Measurements from ENCODE around the gene GAREM1. TPM values are rescaled to one million over a fixed set of nuclear protein-coding genes. Genes with fewer than 3 reads are reported as not detected.
A peak's percentile ranks its signal among the peaks of the same experiment; 100 is the strongest.

Gene GAREM1
- total RNA-seq, 2 experiments from 2014 or later = 0.18 TPM; not detected in 1

DNA sequence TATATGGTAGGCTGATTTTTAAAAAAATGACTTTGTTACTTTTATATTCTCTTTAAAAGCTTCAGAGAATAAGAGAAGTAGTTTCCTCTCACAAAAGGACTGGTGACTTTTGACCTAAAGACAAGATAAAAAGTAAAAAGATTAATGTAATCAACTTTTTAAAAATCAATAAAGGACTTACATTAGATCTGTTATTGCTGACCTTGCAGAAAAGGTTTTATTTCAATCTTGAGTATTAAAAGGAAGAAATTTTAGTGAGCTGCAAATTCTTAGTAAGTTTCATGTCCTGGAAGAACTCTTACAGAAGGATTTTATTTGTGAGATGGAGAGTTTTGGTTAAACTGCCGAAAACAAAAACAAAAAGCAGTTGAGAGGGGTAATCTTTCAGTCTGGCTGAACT is 2.2 kb upstream of the GAREM1 start:
- no peak for DNase-seq
- ChIA-PET POLR2A (interaction anchor here (0.6 kb wide), 1 partner anchor 234 kb away, joined by 3 read pairs; no protein-coding TSS in a partner anchor), CTCF (interaction anchor here (1.3 kb wide), 1 partner anchor 314 kb away, joined by 3 read pairs; no protein-coding TSS in a partner anchor)
- H3K27me3 Mint-ChIP-seq = peaks cover 54% of the 10 kb centered on the region
- peaks cover 25% of the 10 kb centered on the region for H3K4me1 Mint-ChIP-seq
- no peaks in the 10 kb centered on the region for H3K36me3 Mint-ChIP-seq (ENCODE audit: low read depth)
- H3K9me3 Mint-ChIP-seq = no peaks in the 10 kb centered on the region
- H3K4me3 Mint-ChIP-seq = no peak overlapping the region
- no peak overlapping the region for H3K27ac Mint-ChIP-seq

DNA sequence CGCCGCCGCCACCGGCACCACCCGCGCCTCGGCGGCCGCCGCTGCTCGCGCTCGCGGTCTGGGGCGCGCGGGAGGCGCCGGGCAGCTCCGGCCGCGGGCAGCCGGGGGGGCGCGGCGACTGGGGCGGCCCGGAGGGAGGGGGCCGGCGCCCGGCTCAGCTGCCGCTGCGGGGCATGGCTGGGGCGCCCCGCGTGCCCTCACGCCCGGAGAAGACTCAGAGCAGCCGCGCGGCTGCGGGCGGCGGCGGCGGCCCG is 295 bp downstream of the GAREM1 start:
- POLR2A ChIA-PET = no interaction called here
- peaks cover 69% of the 10 kb centered on the region for H3K27me3 Mint-ChIP-seq
- H3K27ac Mint-ChIP-seq = no peak overlapping the region
- H3K9me3 Mint-ChIP-seq = no peaks in the 10 kb centered on the region
- no peak overlapping the region for H3K4me3 Mint-ChIP-seq
- H3K36me3 Mint-ChIP-seq (ENCODE audit: low read depth) = no peaks in the 10 kb centered on the region
- H3K4me1 Mint-ChIP-seq = peaks cover 25% of the 10 kb centered on the region
- CTCF ChIA-PET = interaction anchor here (0.6 to 2.1 kb wide), 14 partner anchors 11 to 317 kb away, joined by 3 to 18 read pairs (median 4); no protein-coding TSS in a partner anchor
- no peak for DNase-seq

DNA sequence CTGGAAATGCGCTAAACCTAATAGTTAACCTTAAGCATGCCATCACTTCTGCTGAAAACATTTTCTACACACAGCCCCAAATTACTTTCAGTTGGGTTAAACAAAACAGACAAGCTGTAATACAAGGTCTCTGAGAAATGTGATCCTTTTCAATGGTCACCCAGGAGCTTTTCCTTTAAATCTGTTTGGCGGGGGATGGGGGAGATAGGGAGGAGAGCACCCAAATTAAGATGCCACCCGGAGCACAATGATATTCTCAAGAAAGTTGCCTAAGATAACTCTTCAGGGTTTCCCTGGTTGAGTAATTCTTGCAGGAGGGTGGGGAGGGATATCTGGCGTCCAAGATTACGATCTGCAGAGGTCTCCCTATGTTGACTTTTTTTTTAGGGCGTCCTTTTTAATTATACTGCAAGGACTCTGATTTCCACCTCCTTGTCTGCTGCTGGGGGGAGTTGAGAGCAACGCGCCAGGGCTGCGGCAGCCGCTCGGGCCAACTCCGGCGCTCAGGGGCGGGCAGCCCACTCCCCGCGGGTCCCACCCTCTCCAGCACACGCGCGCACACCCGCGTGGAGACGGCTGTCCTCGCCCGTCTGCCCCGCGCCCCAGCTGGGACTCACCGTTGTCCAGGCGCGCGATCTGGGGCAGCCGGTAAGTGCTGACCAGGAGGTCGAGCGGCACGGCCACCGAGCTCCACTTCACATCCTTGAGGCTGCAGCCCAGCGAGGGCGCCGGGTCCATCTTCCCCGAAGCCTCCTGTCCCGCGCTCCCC is 807 bp downstream of the GAREM1 start:
- CTCF ChIA-PET = interaction anchor here (0.5 to 2.1 kb wide), 3 partner anchors 30 to 312 kb away, joined by 3 to 18 read pairs (median 17); no protein-coding TSS in a partner anchor
- Mint-ChIP-seq H3K4me1 (peaks cover 25% of the 10 kb centered on the region), H3K36me3 (ENCODE audit: low read depth) (no peaks in the 10 kb centered on the region), H3K27ac (no peak overlapping the region), H3K9me3 (no peaks in the 10 kb centered on the region), H3K4me3 (peak overlapping the region; percentile 55), H3K27me3 (peaks cover 71% of the 10 kb centered on the region)
- peak; percentile 18 for DNase-seq
- POLR2A ChIA-PET = no interaction called here

DNA sequence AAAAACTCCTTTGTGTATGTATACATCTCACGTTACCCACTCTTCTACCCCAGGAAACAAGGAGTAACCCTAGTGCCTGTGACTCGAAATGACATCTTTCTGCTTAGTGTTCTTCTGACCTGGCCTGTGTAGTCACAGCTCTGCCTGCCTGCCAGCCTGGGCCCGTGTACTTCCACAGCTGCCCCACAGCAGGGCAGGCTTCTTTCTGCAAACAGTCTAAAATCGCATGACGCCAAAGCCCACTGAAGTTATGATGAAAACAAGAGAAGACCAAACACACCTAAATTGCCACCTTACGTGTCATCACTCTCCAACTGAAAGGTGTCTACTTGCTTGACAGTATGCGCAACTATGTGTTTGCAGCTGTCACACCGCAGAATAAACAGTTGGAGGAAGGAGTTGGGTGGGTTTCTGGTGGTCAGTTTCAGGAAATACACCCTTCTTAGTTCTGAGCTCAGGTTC is 1.5 kb downstream of the GAREM1 start:
- Mint-ChIP-seq H3K4me1 (peaks cover 26% of the 10 kb centered on the region), H3K27me3 (peaks cover 73% of the 10 kb centered on the region), H3K27ac (no peak overlapping the region), H3K9me3 (no peaks in the 10 kb centered on the region), H3K4me3 (peak overlapping the region; percentile 55), H3K36me3 (ENCODE audit: low read depth) (no peaks in the 10 kb centered on the region)
- CTCF ChIA-PET = no interaction called here
- POLR2A ChIA-PET = no interaction called here
- no peak for DNase-seq

DNA sequence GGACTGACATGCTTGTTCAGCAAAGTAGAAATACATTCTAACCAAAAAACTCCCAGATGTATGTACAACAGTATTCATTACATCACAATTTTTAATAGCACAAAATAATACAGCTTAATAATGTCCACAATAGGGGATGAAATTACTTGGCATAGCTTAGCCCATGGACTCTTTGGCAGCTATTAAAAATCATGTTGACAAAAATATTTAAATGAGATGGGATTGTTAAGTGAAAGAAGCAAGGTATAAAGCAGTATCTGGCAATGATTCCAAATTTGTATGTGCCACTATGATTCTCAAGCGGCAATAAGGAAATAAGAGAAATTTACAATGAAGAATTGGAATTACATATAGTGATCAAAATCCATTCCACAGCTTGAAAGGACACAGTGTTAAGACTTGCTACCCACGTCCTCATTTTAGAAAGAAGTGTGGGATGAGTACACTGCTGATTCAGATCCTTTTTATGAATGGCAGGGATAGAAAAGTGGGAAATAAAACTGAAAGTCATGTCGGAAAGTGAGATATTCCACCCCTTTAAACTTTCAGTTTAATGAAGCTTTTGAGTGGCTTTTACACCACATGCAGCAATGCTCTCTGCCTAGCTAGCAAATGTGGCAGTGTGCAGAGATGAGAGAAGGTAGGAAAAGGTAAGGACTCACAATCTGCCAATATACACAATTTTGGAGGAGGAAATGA is 2.4 kb downstream of the GAREM1 start:
- Mint-ChIP-seq H3K4me3 (no peak overlapping the region), H3K36me3 (ENCODE audit: low read depth) (no peaks in the 10 kb centered on the region), H3K9me3 (no peaks in the 10 kb centered on the region), H3K27ac (no peak overlapping the region), H3K4me1 (peaks cover 26% of the 10 kb centered on the region), H3K27me3 (peaks cover 67% of the 10 kb centered on the region)
- ChIA-PET CTCF (interaction anchor here (0.7 kb wide), 1 partner anchor 196 kb away, joined by 3 read pairs; no protein-coding TSS in a partner anchor), POLR2A (no interaction called here)
- DNase-seq = no peak

DNA sequence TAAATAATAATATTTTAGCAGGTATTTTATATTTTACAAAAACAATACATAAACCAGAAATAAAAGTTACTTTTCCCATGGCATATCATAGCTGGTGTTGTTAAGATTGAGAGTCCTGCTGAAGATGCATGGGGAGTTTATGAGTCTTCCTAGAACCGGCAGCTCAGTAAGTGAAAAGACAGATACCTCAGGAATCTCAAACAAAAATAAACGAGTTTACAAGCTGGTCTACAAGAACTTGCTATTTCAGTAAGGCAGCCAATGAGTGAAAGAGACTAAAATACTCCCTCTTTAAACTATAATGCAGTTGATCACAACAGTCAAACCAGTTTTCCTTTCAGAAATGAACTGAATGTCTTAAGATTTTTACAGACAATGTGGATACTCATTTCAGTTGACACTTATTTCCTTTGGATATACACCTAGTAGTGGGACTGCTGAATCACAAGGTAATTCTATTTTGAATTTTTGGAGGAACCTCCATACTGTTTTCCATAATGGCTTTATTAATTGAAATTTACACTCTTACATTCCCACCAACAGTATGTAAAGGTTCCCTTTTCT is 8.9 kb downstream of the GAREM1 start:
- ChIA-PET CTCF (no interaction called here), POLR2A (no interaction called here)
- Mint-ChIP-seq H3K9me3 (no peaks in the 10 kb centered on the region), H3K27ac (no peak overlapping the region), H3K36me3 (ENCODE audit: low read depth) (no peaks in the 10 kb centered on the region), H3K27me3 (peaks cover 33% of the 10 kb centered on the region), H3K4me1 (peaks cover 2% of the 10 kb centered on the region), H3K4me3 (no peak overlapping the region)
- no peak for DNase-seq

DNA sequence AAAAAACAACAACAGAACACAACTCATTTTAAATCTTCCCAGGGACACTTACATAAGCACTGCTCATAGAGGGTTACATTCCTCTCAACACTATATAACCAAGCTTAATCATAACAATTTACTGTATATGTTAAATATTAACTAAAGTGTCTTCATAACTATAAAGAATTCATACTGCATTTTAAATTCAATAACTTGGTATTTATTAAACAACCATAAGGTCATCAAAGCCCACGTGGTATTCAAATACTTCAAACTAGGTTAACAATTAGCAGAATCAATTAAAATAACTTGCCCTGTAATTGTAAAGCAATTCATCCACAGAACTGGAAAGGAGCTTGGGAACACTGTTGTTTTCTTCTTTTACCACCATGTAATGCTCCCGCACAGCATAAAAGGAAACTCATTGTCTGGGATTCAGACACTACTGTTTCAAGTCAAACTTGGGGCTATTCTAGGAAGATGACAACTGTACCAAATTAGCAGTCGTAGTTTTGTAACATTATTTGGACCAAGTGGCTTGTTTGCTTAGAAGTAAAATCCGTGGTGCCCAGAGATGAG is 10.4 kb downstream of the GAREM1 start:
- CTCF ChIA-PET = no interaction called here
- Mint-ChIP-seq H3K9me3 (no peaks in the 10 kb centered on the region), H3K36me3 (ENCODE audit: low read depth) (no peaks in the 10 kb centered on the region), H3K4me1 (peaks cover 2% of the 10 kb centered on the region), H3K27me3 (peaks cover 25% of the 10 kb centered on the region), H3K4me3 (no peak overlapping the region), H3K27ac (no peak overlapping the region)
- no peak for DNase-seq
- POLR2A ChIA-PET = no interaction called here

DNA sequence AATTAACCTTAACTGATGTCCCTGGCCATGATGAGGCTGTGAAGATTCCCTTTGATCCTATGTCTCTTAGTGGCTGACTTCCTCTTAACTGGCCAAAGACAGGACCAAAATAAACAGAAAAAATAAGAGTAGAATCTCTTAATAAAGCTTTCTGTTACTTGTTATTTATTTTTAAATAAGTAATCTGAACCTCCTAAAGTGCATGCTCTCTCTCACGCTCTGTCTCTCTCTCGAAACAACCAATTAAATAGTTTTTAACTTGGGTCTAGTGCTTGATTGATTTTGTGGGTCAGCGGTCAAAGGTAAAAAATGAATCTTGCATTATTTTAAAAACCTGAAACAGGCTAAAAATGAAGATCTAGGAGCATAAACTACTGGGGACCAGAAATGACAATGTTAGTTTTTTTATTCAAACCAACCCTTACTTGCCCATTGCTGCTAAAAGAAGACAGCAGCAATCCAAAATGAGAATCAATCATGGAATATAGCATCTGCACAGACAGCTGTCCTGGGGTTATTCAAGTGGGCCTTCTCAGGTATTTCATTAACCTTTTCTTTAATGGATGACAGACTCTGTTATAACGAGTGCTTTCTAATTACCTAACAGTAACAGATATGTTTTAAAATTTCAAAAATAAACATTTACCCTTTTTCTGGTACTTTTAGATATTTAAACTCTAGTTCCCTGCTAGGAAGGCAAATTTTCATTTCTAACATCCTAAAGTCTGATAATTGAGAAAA is 11.2 kb downstream of the GAREM1 start:
- H3K4me1 Mint-ChIP-seq = peaks cover 2% of the 10 kb centered on the region
- H3K36me3 Mint-ChIP-seq (ENCODE audit: low read depth) = no peaks in the 10 kb centered on the region
- no peak overlapping the region for H3K4me3 Mint-ChIP-seq
- POLR2A ChIA-PET = no interaction called here
- peaks cover 25% of the 10 kb centered on the region for H3K27me3 Mint-ChIP-seq
- CTCF ChIA-PET = no interaction called here
- no peak for DNase-seq
- no peaks in the 10 kb centered on the region for H3K9me3 Mint-ChIP-seq
- H3K27ac Mint-ChIP-seq = no peak overlapping the region

DNA sequence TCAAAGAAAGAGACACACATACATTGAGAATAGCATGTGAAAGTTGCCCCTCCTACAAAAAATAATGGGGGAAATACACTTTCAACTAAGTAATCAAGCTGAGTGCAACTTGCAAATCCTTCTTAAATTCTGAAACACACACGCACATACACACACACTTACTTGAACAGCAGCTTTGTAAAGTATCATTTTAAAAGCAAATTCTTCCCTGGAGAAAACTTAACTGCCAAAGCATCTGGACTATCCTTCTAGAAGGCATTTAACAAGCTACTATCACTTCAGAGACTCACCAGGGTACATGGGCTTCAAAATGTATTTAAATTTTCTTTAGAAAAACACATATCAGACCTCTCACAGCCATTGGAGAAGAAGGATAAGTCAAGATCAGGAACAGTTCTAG is 15.3 kb downstream of the GAREM1 start:
- Mint-ChIP-seq H3K36me3 (ENCODE audit: low read depth) (no peaks in the 10 kb centered on the region), H3K4me3 (no peak overlapping the region), H3K4me1 (no peaks in the 10 kb centered on the region), H3K27ac (no peak overlapping the region), H3K9me3 (no peaks in the 10 kb centered on the region), H3K27me3 (peaks cover 13% of the 10 kb centered on the region)
- no peak for DNase-seq
- POLR2A ChIA-PET = no interaction called here
- CTCF ChIA-PET = no interaction called here

DNA sequence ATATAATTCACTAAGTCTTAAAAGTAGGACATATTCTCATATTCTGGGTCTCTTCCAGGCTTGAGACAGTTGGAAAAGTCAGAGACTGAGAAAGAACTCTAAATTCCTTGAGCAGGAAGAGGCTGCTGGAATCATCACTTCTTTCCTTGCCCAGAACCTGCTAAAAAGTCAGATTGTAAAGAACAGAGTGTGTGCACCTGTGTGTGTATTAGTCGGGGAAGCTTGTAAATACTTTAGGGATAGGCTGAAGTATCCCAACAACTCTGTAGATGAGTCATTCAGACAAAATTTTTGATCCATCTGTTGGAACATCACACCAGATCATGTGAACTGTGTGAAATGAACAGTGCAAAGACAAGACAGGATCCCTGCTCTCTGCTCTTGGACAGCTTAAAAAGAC is 16.1 kb downstream of the GAREM1 start:
- no peak for DNase-seq
- Mint-ChIP-seq H3K27me3 (peaks cover 12% of the 10 kb centered on the region), H3K4me3 (no peak overlapping the region), H3K27ac (no peak overlapping the region), H3K36me3 (ENCODE audit: low read depth) (no peaks in the 10 kb centered on the region), H3K4me1 (no peaks in the 10 kb centered on the region), H3K9me3 (no peaks in the 10 kb centered on the region)
- CTCF ChIA-PET = no interaction called here
- POLR2A ChIA-PET = no interaction called here

DNA sequence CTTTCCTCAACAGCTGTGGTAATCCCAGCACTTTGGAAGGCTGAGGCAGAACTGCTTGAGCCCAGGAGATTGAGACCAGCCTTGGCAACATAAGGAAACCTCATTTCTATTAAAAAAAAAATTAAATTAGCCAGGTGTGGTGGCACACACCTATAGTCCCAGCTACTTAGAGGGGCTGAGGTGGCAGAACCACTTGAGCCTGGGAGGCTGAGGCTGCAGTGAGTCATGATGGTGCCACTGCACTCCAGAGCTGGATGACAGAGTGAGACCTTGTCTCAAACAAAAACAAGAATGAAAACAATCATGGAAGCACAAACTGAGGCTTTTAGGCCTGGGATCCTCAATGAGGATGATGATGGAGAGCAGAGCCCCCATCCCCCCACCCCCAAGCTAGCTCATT is 19.8 kb downstream of the GAREM1 start:
- H3K36me3 Mint-ChIP-seq (ENCODE audit: low read depth) = no peaks in the 10 kb centered on the region
- H3K4me3 Mint-ChIP-seq = no peak overlapping the region
- no peaks in the 10 kb centered on the region for H3K9me3 Mint-ChIP-seq
- no peak for DNase-seq
- ChIA-PET CTCF (interaction anchor here (0.9 to 1.6 kb wide), 2 partner anchors 9 to 20 kb away, joined by 3 to 4 read pairs; partner anchors contain the start of gene GAREM1), POLR2A (no interaction called here)
- peaks cover 5% of the 10 kb centered on the region for H3K27me3 Mint-ChIP-seq
- no peaks in the 10 kb centered on the region for H3K4me1 Mint-ChIP-seq
- no peak overlapping the region for H3K27ac Mint-ChIP-seq

DNA sequence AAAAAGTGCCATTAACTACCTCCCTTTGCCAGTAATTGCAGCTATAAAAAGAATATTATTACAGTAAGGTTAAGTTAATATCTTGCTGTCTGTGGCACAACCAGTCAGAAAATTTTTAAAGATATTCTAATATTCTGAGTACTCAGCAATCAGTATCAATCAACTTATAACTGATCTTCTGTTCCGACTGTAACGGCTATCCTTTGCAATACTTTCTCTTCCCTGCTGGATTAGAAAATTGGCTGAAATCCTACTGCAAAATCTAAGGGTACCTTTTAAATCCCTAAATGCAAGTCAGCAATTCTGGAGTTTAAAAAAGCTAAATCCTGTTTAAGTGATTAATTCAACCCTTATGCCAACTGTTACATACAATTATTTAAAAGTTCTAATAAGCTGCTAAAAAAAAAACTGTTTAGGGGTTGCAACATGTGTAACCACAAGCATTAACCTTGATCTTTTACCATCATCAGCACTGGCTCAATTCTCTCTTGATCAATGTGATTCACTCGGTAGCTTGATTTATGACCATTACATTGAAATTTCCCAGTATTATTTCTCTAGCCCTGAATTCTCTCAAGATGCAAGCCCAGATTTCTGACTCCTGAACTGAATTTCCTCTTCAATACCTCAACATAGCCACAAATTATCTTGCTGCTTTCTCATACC is 20.5 kb downstream of the GAREM1 start:
- POLR2A ChIA-PET = no interaction called here

More for the DNA sequence above, 20.5 kb downstream of the GAREM1 start:
- no peak for DNase-seq
- peaks cover 5% of the 10 kb centered on the region for H3K27me3 Mint-ChIP-seq
- H3K9me3 Mint-ChIP-seq = no peaks in the 10 kb centered on the region
- H3K4me1 Mint-ChIP-seq = no peaks in the 10 kb centered on the region
- H3K36me3 Mint-ChIP-seq (ENCODE audit: low read depth) = no peaks in the 10 kb centered on the region
- no peak overlapping the region for H3K27ac Mint-ChIP-seq
- H3K4me3 Mint-ChIP-seq = no peak overlapping the region
- CTCF ChIA-PET = interaction anchor here (0.9 kb wide), 1 partner anchor 9 kb away, joined by 3 read pairs; no protein-coding TSS in a partner anchor

Measured in activated CD4-positive, alpha-beta memory T cell treated with anti-CD3 and anti-CD28 coated beads, Interleukin-2, amount 10 ng/mL, durations not matched to agents 7 days and 5 days (primary cell).